PFSK-1 (cell line): Measurements from ENCODE around the gene TCF21.

Experiments
- FOXP2 ChIP-seq: optimal IDR thresholded peaks from 2 replicates; pipeline ENCODE3; 2011; ENCODE audit warnings: borderline replicate concordance, control low read depth, inconsistent platforms; ENCODE audit not compliant: insufficient read depth; ENCODE audit errors: extremely low read length, extremely low read depth
- POLR2AphosphoS5 ChIP-seq: IDR thresholded peaks from 2 replicates; pipeline ENCODE4 v1.6.1; 2012; ENCODE audit warnings: low read depth, mild to moderate bottlenecking, control low read depth, low read length, moderate library complexity
- SIN3A ChIP-seq: IDR thresholded peaks from 2 replicates; pipeline ENCODE4 v1.6.1; 2012; ENCODE audit warnings: mild to moderate bottlenecking, low read length, moderate library complexity, borderline replicate concordance; ENCODE audit not compliant: insufficient read depth
- TAF1 ChIP-seq: IDR thresholded peaks from 2 replicates; pipeline ENCODE4 v1.6.1; 2012; ENCODE audit warnings: low read length, control low read depth, borderline replicate concordance; ENCODE audit not compliant: insufficient read depth
- TF ChIP-seq, protein P1 (sequence below), 2 experiments: IDR thresholded peaks; 2 replicates each; pipeline versions ENCODE4 v1.6.1 to v1.8.0; 2011 to 2012; ENCODE audit warnings: low read depth in 2 of 2, low read length in 2 of 2, control low read depth in 1 of 2, inconsistent platforms in 1 of 2, mild to moderate bottlenecking in 1 of 2, moderate library complexity in 1 of 2; ENCODE audit not compliant: insufficient read depth in 1 of 2

GRCh38 chr6:133865680-133866079 lies 23.2 kb upstream of the TCF21 start:
- TF ChIP-seq TAF1 = no peak
- no peak for TF ChIP-seq POLR2AphosphoS5
- no peak for TF ChIP-seq SIN3A
- TF ChIP-seq, protein P1, sequence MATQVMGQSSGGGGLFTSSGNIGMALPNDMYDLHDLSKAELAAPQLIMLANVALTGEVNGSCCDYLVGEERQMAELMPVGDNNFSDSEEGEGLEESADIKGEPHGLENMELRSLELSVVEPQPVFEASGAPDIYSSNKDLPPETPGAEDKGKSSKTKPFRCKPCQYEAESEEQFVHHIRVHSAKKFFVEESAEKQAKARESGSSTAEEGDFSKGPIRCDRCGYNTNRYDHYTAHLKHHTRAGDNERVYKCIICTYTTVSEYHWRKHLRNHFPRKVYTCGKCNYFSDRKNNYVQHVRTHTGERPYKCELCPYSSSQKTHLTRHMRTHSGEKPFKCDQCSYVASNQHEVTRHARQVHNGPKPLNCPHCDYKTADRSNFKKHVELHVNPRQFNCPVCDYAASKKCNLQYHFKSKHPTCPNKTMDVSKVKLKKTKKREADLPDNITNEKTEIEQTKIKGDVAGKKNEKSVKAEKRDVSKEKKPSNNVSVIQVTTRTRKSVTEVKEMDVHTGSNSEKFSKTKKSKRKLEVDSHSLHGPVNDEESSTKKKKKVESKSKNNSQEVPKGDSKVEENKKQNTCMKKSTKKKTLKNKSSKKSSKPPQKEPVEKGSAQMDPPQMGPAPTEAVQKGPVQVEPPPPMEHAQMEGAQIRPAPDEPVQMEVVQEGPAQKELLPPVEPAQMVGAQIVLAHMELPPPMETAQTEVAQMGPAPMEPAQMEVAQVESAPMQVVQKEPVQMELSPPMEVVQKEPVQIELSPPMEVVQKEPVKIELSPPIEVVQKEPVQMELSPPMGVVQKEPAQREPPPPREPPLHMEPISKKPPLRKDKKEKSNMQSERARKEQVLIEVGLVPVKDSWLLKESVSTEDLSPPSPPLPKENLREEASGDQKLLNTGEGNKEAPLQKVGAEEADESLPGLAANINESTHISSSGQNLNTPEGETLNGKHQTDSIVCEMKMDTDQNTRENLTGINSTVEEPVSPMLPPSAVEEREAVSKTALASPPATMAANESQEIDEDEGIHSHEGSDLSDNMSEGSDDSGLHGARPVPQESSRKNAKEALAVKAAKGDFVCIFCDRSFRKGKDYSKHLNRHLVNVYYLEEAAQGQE (IDR thresholded peaks at IDR 0.05; ENCODE audit: insufficient read depth in 1 of 2, low read depth in 2 of 2, low read length in 2 of 2) = no peak
- no peak for TF ChIP-seq FOXP2
